ENCODE measurements around the gene SMG1.
"Not testable (repeated sequence)": the region's sequence is repeated elsewhere in the genome, so short reads cannot be mapped to it uniquely, and the experiment has no call there.

Gene SMG1

GRCh38 chr16:18932243-18932987 is 6.2 kb upstream of the SMG1 start:
- DNase-seq, result no peak

GRCh38 chr16:18931756-18932155 is 5.5 kb upstream of the SMG1 start:
- DNase-seq, result no peak

GRCh38 chr16:18930095-18930494 is 3.9 kb upstream of the SMG1 start:
- not testable (repeated sequence) for DNase-seq

- not testable (repeated sequence) for DNase-seq
Measured at GRCh38 chr16:18928073-18928472, 1.9 kb upstream of the SMG1 start.

GRCh38 chr16:18925215-18925985 is 808 bp downstream of the SMG1 start:
- DNase-seq, result peak; percentile 16

GRCh38 chr16:18923935-18924334 is 2.3 kb downstream of the SMG1 start:
- not testable (repeated sequence) for DNase-seq

DNA sequence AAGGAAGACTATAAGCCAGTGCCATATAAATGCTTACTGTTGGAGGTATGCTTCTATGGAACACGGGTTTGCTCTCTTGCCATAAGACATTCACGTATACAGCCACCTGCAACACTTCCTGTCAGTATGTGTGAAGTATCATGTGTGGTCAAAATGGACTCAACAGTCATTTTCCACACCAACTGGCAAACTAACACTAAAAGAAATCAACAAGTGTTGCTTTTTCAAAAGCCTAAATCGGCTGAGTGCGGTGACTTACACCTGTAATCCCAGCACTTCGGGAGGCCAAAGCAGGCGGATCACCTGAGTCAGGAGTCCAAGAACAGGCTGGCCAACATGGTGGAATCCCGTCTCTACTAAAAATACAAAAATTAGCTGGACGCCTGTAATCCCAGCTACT is 3.1 kb downstream of the SMG1 start:
- DNase-seq, result not testable (repeated sequence)

GRCh38 chr16:18909585-18909984 is 16.6 kb downstream of the SMG1 start:
- DNase-seq, result not testable (repeated sequence)

- not testable (repeated sequence) for DNase-seq
Measured at GRCh38 chr16:18908716-18909115, 17.5 kb downstream of the SMG1 start.

- DNase-seq, result not testable (repeated sequence)
Measured at GRCh38 chr16:18902778-18903177, 23.4 kb downstream of the SMG1 start.

- DNase-seq, result not testable (repeated sequence)
Measured at GRCh38 chr16:18902044-18902443, 24.2 kb downstream of the SMG1 start.

- DNase-seq, result not testable (repeated sequence)
Measured at GRCh38 chr16:18901194-18901593, 25.0 kb downstream of the SMG1 start.

DNA sequence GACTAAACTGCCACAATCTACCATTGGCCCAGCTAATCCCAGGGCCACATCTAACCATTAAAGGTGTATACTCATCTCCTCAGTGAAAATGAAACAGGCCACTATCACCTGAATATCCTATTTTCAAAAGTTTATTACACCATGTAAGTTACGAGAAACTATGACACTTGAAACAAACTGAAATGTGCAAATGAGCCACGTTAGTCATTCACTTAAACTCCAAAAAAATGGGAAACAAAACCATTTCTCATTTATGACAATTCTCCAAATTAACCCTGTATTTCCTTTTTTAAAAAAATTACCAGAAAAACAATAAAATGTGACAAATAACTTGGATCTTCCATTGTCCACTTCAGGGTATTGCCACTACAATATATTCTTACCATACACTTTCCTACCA is 41.8 kb downstream of the SMG1 start:
- DNase-seq, result not testable (repeated sequence)

DNA sequence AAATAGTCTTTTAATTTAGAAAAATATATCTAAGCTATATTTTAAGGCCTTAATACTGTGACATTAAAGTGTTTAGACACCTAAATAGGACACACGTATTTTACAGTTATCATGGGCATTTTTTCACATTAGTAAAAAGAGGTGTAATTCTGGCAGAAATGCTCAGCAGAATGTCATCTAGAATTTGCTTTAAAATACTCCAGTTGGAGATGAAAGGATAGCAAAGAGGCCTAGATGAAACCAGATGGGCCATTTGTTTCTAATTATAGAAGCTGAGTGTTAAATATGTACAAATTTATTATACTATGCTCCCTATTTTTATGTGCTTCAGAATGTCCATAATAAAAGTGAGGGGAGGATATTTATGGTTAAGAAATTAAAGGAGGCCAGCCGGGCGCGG is 48.5 kb downstream of the SMG1 start:
- not testable (repeated sequence) for DNase-seq

DNA sequence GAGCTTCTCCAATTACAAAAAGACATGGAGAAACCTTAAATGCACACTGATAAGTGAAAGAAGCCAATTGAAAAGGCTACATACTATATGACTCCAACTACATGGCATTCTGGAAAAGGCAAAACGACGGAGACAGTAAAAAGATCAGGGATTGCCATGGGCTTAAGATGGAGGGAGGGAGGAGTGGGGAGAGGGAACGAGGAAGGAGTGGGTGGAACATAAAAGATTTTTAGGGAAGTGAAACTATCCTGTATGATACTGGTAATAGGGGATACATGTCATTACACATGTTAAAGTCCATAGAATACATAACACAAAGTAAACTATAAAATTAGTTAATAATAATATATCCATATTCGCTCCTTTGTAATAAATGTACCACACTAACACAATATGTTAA is 48.9 kb downstream of the SMG1 start:
- not testable (repeated sequence) for DNase-seq

DNA sequence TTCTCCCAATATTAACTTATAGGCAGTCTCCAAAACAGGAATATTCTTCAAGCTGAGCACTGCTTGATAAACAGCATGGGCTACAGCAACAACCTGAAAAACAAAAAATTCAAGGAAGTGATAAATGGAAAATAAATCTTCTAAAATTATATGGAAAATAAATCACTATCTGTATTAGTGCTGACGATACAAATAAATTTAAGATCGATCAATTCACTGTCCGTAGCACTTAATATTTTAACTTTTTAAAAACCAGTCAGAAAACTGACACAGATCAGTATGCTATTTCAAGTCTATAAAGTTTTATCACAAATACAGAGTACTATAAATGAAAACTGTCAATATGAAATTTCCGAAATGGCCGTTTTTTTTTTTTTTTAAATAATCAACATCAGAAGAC is 49.9 kb downstream of the SMG1 start:
- not testable (repeated sequence) for DNase-seq

DNA sequence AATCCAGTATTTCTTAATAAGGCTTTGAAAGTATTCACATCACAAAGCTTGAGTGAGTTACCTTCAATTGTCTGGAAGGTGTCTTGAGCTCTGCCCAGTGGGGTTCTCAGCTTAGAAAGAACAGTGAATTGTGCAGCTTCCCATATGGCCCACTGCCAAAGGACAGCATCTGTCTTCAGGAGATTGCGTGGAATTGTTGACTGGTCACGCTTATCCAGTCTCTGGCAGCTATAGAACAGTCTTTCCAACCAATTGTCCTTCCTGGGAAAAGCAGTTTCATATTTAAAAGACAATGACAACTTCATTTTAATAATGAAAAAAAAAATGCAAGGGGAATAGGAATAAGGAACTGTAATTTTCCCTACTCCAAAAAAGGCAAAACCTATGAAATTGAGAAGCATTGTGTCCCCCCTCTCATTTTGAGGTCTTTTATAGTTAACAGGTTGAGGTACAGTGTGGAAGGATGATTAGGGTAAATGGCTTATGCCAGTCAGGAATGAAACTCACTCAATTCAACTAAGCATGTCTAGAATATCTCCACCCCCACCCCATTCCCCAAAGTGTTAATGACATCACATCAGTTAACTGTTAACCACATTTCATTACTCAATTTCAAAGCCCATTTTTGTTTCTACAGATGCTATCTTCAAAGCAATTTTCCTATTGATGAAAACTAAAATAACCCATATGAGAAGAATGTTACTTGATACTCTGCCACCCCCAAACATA is 57.0 kb downstream of the SMG1 start:
- not testable (repeated sequence) for DNase-seq

- not testable (repeated sequence) for DNase-seq
Measured at GRCh38 chr16:18866277-18866823, 59.9 kb downstream of the SMG1 start.

DNA sequence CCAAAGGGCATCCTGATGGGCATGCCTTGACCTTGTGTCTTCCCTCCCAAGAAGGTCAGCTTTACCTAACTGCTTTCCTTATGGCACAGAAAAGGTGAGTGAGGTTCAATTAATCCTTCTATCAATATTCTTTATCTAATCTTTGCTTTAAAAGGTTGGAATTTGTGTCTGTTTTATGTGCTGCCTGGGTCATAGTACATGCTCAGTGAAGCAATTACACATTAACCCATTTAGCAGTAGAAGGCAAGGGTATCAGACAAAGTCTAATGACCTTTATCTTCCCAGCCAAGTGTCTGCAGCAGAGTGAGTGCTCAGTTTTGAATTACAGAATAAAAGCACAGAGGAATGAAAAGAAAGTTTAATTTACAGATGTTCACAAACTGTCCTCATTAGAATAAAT is 63.3 kb downstream of the SMG1 start:
- DNase-seq, result not testable (repeated sequence)

GRCh38 chr16:18855196-18855595 is 71.0 kb downstream of the SMG1 start:
- DNase-seq, result no peak

- no peak for DNase-seq
Measured at GRCh38 chr16:18853694-18854093, 72.5 kb downstream of the SMG1 start.

DNA sequence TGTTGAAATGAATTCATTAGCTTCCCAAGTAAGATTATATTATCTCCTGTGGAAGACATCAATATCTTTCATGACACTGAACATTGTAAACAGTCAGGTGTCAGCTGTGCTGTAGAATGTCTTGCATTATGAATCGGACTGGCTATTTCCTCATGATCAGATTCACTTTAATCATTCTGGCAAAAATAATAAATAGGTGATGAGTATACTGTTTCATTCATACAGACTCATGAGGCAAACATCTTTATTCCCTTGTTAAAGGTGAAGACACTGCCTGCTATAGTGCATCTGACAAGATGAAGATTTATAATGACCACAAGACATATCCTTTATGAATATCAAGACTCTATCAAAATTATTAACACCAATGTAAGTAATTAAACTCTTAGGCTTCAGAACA is 73.6 kb downstream of the SMG1 start:
- no peak for DNase-seq

GRCh38 chr16:18846416-18846815 is 79.8 kb downstream of the SMG1 start:
- DNase-seq, result no peak

All from DMS 273 treated with DMSO at 0.1 percent for 48 hours (cell line).